ENCODE data around the gene GOLGA7B.
A peak's percentile ranks its signal among the peaks of the same experiment; 100 is the strongest.

Gene GOLGA7B

GRCh38 chr10:97895915-97896314, 46.3 kb downstream of the GOLGA7B start:
- no peaks in the 10 kb centered on the region for H3K36me3 ChIP-seq (ENCODE audit: control insufficient read depth in 1 of 2, insufficient read depth in 2 of 2, low read depth in 1 of 2, low read length in 2 of 2)
- no peak overlapping the region for H3K23ac ChIP-seq (ENCODE audit: low read length in 2 of 2)
- 69% methylated on average over 8 of the region's 9 CpGs for WGBS

DNA sequence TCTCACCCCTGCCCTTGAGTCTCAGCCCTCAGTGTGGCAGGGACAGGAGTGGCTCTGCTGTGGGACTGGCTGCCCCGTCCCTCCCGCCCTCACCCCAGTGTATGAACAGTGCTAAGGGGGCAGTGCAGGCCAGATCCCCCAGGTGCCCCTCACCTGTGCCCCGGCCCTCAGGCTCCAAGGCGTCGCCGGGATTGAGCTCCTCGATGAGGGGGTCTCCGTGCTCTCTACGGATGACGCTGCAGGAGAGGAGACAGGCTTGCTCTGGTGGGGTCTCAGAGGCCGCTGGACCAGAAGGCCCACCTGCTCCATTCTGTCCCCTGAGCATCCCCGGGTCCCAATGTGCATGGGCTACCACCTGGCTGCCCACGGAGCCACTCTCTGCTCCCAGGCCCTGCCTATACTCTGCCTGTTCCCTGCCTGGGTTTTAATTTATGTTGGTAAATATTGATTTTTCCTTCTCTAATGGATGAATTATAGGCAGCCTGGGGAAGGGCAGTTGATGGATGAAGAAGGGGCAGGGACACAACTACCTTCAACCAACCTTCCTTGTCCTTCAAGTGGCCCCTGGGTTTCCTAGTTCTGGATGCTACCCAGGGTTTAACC, 47.2 kb downstream of the GOLGA7B start:
- no peak overlapping the region for H4K91ac ChIP-seq (ENCODE audit: low read length)
- no peak overlapping the region for H3K9ac ChIP-seq (ENCODE audit: low read length)
- no peak overlapping the region for H3K27ac ChIP-seq (ENCODE audit: low read length, poor library complexity, severe bottlenecking)
- no peak overlapping the region for H2BK5ac ChIP-seq (ENCODE audit: low read depth, low read length, poor library complexity, severe bottlenecking)
- no peak for DNase-seq
- H3K14ac ChIP-seq (ENCODE audit: low read length in 2 of 2), result no peak overlapping the region
- H3K4ac ChIP-seq (ENCODE audit: low read depth in 1 of 2, low read length in 2 of 2), result no peak overlapping the region
- H3K18ac ChIP-seq (ENCODE audit: low read depth in 1 of 2, low read length in 2 of 2), result no peak overlapping the region
- no peak overlapping the region for H2BK120ac ChIP-seq (ENCODE audit: low read depth, low read length)
- H3K36me3 ChIP-seq (ENCODE audit: control insufficient read depth in 1 of 2, insufficient read depth in 2 of 2, low read depth in 1 of 2, low read length in 2 of 2), result no peaks in the 10 kb centered on the region
- peaks cover 32 to 63% of the 10 kb centered on the region in 2 experiments for H3K27me3 ChIP-seq (ENCODE audit: control insufficient read depth in 1 of 2, insufficient read depth in 1 of 2, low read length in 2 of 2)
- peaks cover 3% of the 10 kb centered on the region for H3K4me1 ChIP-seq (ENCODE audit: control insufficient read depth, insufficient read depth, low read depth, low read length)
- no peak overlapping the region for H3K23ac ChIP-seq (ENCODE audit: low read length in 2 of 2)
- no peak overlapping the region for H2AK5ac ChIP-seq (ENCODE audit: low read length, severe bottlenecking)
- no peak overlapping the region for H4K8ac ChIP-seq (ENCODE audit: low read length)
- no peaks in the 10 kb centered on the region for H3K9me3 ChIP-seq (ENCODE audit: control insufficient read depth, low read length)
- H2BK15ac ChIP-seq (ENCODE audit: low read depth, poor library complexity, severe bottlenecking), result no peak overlapping the region
- no peak overlapping the region for H2BK12ac ChIP-seq (ENCODE audit: low read length in 2 of 2)
- WGBS, result 79% methylated on average over 12 of the region's 13 CpGs
- no peak overlapping the region for H3K4me3 ChIP-seq (ENCODE audit: insufficient read depth in 1 of 2, low read depth in 1 of 2, low read length in 2 of 2)
- no peak overlapping the region for H2AFZ ChIP-seq (ENCODE audit: low read depth, low read length)
- H3K4me2 ChIP-seq (ENCODE audit: low read length, poor library complexity, severe bottlenecking), result no peak overlapping the region
- no peaks in the 10 kb centered on the region for H3K79me1 ChIP-seq (replicated peaks; ENCODE audit: low read length, poor library complexity, severe bottlenecking)

More at GRCh38 chr10:97895915-97896314, 46.3 kb downstream of the GOLGA7B start:
- Histone ChIP-seq H3K9me3 (ENCODE audit: control insufficient read depth, low read length) (no peaks in the 10 kb centered on the region), H3K79me1 (replicated peaks; ENCODE audit: low read length, poor library complexity, severe bottlenecking) (no peaks in the 10 kb centered on the region), H4K91ac (ENCODE audit: low read length) (no peak overlapping the region), H2AFZ (ENCODE audit: low read depth, low read length) (no peak overlapping the region), H3K27ac (ENCODE audit: low read length, poor library complexity, severe bottlenecking) (no peak overlapping the region), H4K8ac (ENCODE audit: low read length) (no peak overlapping the region), H2BK120ac (ENCODE audit: low read depth, low read length) (no peak overlapping the region), H3K4me3 (ENCODE audit: insufficient read depth in 1 of 2, low read depth in 1 of 2, low read length in 2 of 2) (no peak overlapping the region), H2AK5ac (ENCODE audit: low read length, severe bottlenecking) (no peak overlapping the region), H3K4me1 (ENCODE audit: control insufficient read depth, insufficient read depth, low read depth, low read length) (peaks cover 3% of the 10 kb centered on the region), H3K18ac (ENCODE audit: low read depth in 1 of 2, low read length in 2 of 2) (no peak overlapping the region), H3K14ac (ENCODE audit: low read length in 2 of 2) (no peak overlapping the region), H3K27me3 (ENCODE audit: control insufficient read depth in 1 of 2, insufficient read depth in 1 of 2, low read length in 2 of 2) (peaks cover 32 to 54% of the 10 kb centered on the region in 2 experiments), H2BK12ac (ENCODE audit: low read length in 2 of 2) (no peak overlapping the region), H3K4ac (ENCODE audit: low read depth in 1 of 2, low read length in 2 of 2) (no peak overlapping the region), H3K4me2 (ENCODE audit: low read length, poor library complexity, severe bottlenecking) (no peak overlapping the region), H3K9ac (ENCODE audit: low read length) (no peak overlapping the region), H2BK15ac (ENCODE audit: low read depth, poor library complexity, severe bottlenecking) (no peak overlapping the region), H2BK5ac (ENCODE audit: low read depth, low read length, poor library complexity, severe bottlenecking) (no peak overlapping the region)
- DNase-seq, result no peak

DNA sequence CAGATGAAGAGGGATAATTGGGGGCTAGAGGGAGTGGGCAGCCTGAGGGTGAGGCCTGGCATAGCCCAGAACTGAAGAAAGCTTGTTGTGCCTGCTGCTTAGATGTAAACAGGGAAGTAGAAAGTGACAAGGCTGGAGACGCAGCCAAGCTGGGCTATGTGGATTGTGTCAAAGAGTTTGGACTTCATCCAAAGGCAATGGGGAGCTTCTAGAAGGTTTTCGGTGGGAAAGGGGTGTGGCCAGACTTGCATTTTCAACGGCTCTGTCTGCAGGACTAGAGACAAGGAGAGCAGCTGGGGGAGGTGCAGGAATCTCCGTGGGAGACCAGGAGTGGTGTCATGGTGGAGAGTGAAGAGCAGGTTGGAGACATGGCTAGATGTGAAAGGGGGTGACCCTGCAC, 48.8 kb downstream of the GOLGA7B start:
- Histone ChIP-seq H3K27ac (ENCODE audit: low read length, poor library complexity, severe bottlenecking) (no peak overlapping the region), H2BK12ac (ENCODE audit: low read length in 2 of 2) (no peak overlapping the region), H3K9me3 (ENCODE audit: control insufficient read depth, low read length) (no peaks in the 10 kb centered on the region), H3K23ac (ENCODE audit: low read length in 2 of 2) (no peak overlapping the region), H3K18ac (ENCODE audit: low read depth in 1 of 2, low read length in 2 of 2) (no peak overlapping the region), H3K4me3 (ENCODE audit: insufficient read depth in 1 of 2, low read depth in 1 of 2, low read length in 2 of 2) (no peak overlapping the region), H4K8ac (ENCODE audit: low read length) (no peak overlapping the region), H3K4me2 (ENCODE audit: low read length, poor library complexity, severe bottlenecking) (no peak overlapping the region), H3K36me3 (ENCODE audit: control insufficient read depth in 1 of 2, insufficient read depth in 2 of 2, low read depth in 1 of 2, low read length in 2 of 2) (no peaks in the 10 kb centered on the region), H3K14ac (ENCODE audit: low read length in 2 of 2) (no peak overlapping the region), H2AK5ac (ENCODE audit: low read length, severe bottlenecking) (no peak overlapping the region), H3K4ac (ENCODE audit: low read depth in 1 of 2, low read length in 2 of 2) (no peak overlapping the region), H3K9ac (ENCODE audit: low read length) (no peak overlapping the region), H3K4me1 (ENCODE audit: control insufficient read depth, insufficient read depth, low read depth, low read length) (peaks cover 3% of the 10 kb centered on the region), H2BK15ac (ENCODE audit: low read depth, poor library complexity, severe bottlenecking) (no peak overlapping the region), H2AFZ (ENCODE audit: low read depth, low read length) (peak overlapping the region; percentile 11), H3K27me3 (ENCODE audit: control insufficient read depth in 1 of 2, insufficient read depth in 1 of 2, low read length in 2 of 2) (peaks cover 34 to 77% of the 10 kb centered on the region in 2 experiments), H2BK120ac (ENCODE audit: low read depth, low read length) (no peak overlapping the region), H3K79me1 (replicated peaks; ENCODE audit: low read length, poor library complexity, severe bottlenecking) (no peaks in the 10 kb centered on the region), H4K91ac (ENCODE audit: low read length) (no peak overlapping the region), H2BK5ac (ENCODE audit: low read depth, low read length, poor library complexity, severe bottlenecking) (no peak overlapping the region)
- DNase-seq, result no peak
- WGBS, result 47% methylated on average over 4 of the region's 4 CpGs

DNA sequence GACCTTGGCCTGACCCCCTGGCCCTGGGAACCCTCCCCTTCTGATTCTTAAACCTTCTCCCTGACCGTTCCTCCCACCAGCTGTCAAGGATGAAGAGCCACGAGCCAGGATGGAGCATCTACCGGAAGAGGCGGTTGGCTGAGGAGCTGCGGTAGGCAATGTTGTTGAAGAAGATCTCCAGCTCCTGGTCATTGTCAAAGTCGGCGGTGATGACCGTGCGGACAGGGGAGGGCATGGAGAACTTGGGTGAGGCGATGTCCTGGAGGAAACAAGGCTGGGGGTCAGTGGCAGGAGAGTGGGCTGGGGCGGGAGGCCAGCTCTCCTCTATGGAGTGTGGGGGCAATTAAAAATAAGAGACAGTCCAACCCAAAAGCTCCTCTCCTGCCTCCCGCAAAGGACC, 51.7 kb downstream of the GOLGA7B start:
- no peak overlapping the region for H2AK5ac ChIP-seq (ENCODE audit: low read length, severe bottlenecking)
- no peak overlapping the region for H4K8ac ChIP-seq (ENCODE audit: low read length)
- H3K27ac ChIP-seq (ENCODE audit: low read length, poor library complexity, severe bottlenecking), result no peak overlapping the region
- H3K4ac ChIP-seq (ENCODE audit: low read depth in 1 of 2, low read length in 2 of 2), result no peak overlapping the region
- H3K9ac ChIP-seq (ENCODE audit: low read length), result no peak overlapping the region
- DNase-seq, result no peak
- no peak overlapping the region for H3K14ac ChIP-seq (ENCODE audit: low read length in 2 of 2)
- 88% methylated on average over 11 of the region's 12 CpGs for WGBS
- no peak overlapping the region for H3K4me3 ChIP-seq (ENCODE audit: insufficient read depth in 1 of 2, low read depth in 1 of 2, low read length in 2 of 2)
- H2BK5ac ChIP-seq (ENCODE audit: low read depth, low read length, poor library complexity, severe bottlenecking), result no peak overlapping the region
- peaks cover 48 to 81% of the 10 kb centered on the region in 2 experiments for H3K27me3 ChIP-seq (ENCODE audit: control insufficient read depth in 1 of 2, insufficient read depth in 1 of 2, low read length in 2 of 2)
- no peak overlapping the region for H4K91ac ChIP-seq (ENCODE audit: low read length)
- no peak overlapping the region for H2BK120ac ChIP-seq (ENCODE audit: low read depth, low read length)
- no peak overlapping the region for H3K23ac ChIP-seq (ENCODE audit: low read length in 2 of 2)
- H2AFZ ChIP-seq (ENCODE audit: low read depth, low read length), result no peak overlapping the region
- peaks cover 4% of the 10 kb centered on the region for H3K4me1 ChIP-seq (ENCODE audit: control insufficient read depth, insufficient read depth, low read depth, low read length)
- H3K18ac ChIP-seq (ENCODE audit: low read depth in 1 of 2, low read length in 2 of 2), result no peak overlapping the region
- no peak overlapping the region for H3K4me2 ChIP-seq (ENCODE audit: low read length, poor library complexity, severe bottlenecking)
- H3K36me3 ChIP-seq (ENCODE audit: control insufficient read depth in 1 of 2, insufficient read depth in 2 of 2, low read depth in 1 of 2, low read length in 2 of 2), result no peaks in the 10 kb centered on the region
- H2BK12ac ChIP-seq (ENCODE audit: low read length in 2 of 2), result no peak overlapping the region
- H3K79me1 ChIP-seq (replicated peaks; ENCODE audit: low read length, poor library complexity, severe bottlenecking), result no peaks in the 10 kb centered on the region
- H2BK15ac ChIP-seq (ENCODE audit: low read depth, poor library complexity, severe bottlenecking), result no peak overlapping the region
- H3K9me3 ChIP-seq (ENCODE audit: control insufficient read depth, low read length), result no peaks in the 10 kb centered on the region
